NCI-H526 (cell line): ENCODE results near the gene CISD1.

ENCODE experiments used
- DNase-seq, 2 experiments: peaks; one replicate each; lab custom pipeline; 2025; lab: John Stamatoyannopoulos, UW

Gene CISD1

GRCh38 chr10:58266003-58266825, 2.7 kb upstream of the CISD1 start:
- DNase-seq = peak in 1 of 2 experiments; percentile 13

GRCh38 chr10:58266826-58267712, 1.9 kb upstream of the CISD1 start:
- DNase-seq = peak in 1 of 2 experiments; percentile 39

- DNase-seq = peak; percentile 53 to 91
Measured at GRCh38 chr10:58267713-58268453, 1.1 kb upstream of the CISD1 start, which contains the start of gene IPMK. Gene IPMK, minus strand, starts transcription at chr10:58267894. Its CDS starts 283 bp downstream, at chr10:58267611.

GRCh38 chr10:58268454-58268945, 462 bp upstream of the CISD1 start:
- DNase-seq = no peak

- DNase-seq = peak in 1 of 2 experiments; percentile 20
Measured at GRCh38 chr10:58269782-58270290, 874 bp downstream of the CISD1 start.

- no peak for DNase-seq
Measured at GRCh38 chr10:58275261-58275660, 6.3 kb downstream of the CISD1 start.

GRCh38 chr10:58275908-58276307, 6.9 kb downstream of the CISD1 start:
- DNase-seq = no peak

- no peak for DNase-seq
Measured at GRCh38 chr10:58278274-58278961, 9.5 kb downstream of the CISD1 start.

GRCh38 chr10:58278962-58279307, 10.0 kb downstream of the CISD1 start:
- DNase-seq = no peak

GRCh38 chr10:58280477-58280876, 11.5 kb downstream of the CISD1 start:
- DNase-seq = no peak

- no peak for DNase-seq
Measured at GRCh38 chr10:58281092-58281752, 12.3 kb downstream of the CISD1 start.

GRCh38 chr10:58282615-58283014, 13.7 kb downstream of the CISD1 start:
- no peak for DNase-seq

GRCh38 chr10:58291538-58292174, 22.7 kb downstream of the CISD1 start:
- DNase-seq = peak; percentile 47 to 64

- DNase-seq = no peak
Measured at GRCh38 chr10:58293989-58294388, 25.0 kb downstream of the CISD1 start.

- peak in 1 of 2 experiments; percentile 45 for DNase-seq
Measured at GRCh38 chr10:58299580-58299979, 30.6 kb downstream of the CISD1 start.

GRCh38 chr10:58300676-58301075, 31.7 kb downstream of the CISD1 start:
- DNase-seq = peak; percentile 20 to 44

- no peak for DNase-seq
Measured at GRCh38 chr10:58302254-58302653, 33.3 kb downstream of the CISD1 start.

- no peak for DNase-seq
Measured at GRCh38 chr10:58304099-58304633, 35.2 kb downstream of the CISD1 start.

GRCh38 chr10:58305821-58306220, 36.9 kb downstream of the CISD1 start:
- no peak for DNase-seq

- no peak for DNase-seq
Measured at GRCh38 chr10:58307676-58308075, 38.7 kb downstream of the CISD1 start.
